Measurements from ENCODE around the gene ZNF107. TPM values are rescaled to one million over a fixed set of nuclear protein-coding genes. Genes with fewer than 3 reads are reported as not detected.

ZNF107 gene
- total RNA-seq, 1 experiment from 2014 or later = 24.7 TPM

DNA sequence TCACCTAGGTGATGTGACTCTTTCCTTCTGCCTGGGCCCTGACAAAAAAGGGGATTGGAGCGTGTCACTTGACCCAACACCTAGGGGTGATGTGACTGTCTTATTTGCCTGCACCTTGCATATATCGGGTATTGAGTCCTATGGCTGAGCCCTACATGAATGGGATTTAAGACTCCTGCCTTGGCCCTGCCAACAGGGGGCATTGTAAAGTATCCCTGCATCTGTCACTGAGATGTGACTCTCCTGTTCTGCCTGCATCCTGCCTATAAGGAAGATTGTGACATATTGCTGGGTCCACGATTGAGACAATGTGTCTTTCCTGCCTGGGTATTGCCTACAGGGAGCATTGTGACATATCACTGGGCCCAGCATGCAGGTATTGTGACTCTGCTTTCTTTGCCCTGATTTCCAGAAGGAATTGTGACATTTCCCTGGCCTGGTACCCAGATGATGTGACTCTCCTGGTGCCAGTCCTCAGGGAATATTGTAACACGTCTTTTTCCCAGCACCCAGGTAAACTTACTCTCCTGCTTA is 14.2 kb upstream of the ZNF107 start:
- no peaks in the 10 kb centered on the region for H3K79me2 ChIP-seq (ENCODE audit: insufficient read depth, low read length)
- H3K4me2 ChIP-seq (ENCODE audit: insufficient read depth, insufficient read length, low read length) = no peak overlapping the region
- no peak overlapping the region for H4K5ac ChIP-seq (ENCODE audit: insufficient read length, low read depth, low read length)
- no peak overlapping the region for H3K18ac ChIP-seq (ENCODE audit: insufficient read length, low read depth, low read length)
- no peak overlapping the region for H2BK15ac ChIP-seq (ENCODE audit: low read depth, low read length)
- no peak overlapping the region for H3K27ac ChIP-seq (ENCODE audit: insufficient read length, low read depth, low read length)
- H3K4me3 Mint-ChIP-seq = no peak overlapping the region
- no peak overlapping the region for H3K14ac ChIP-seq (ENCODE audit: insufficient read depth, low read length)
- H2BK5ac ChIP-seq (ENCODE audit: insufficient read length, low read length) = no peak overlapping the region
- no peaks in the 10 kb centered on the region for H3K23me2 ChIP-seq (ENCODE audit: insufficient read length, low read depth, low read length, poor library complexity, severe bottlenecking)
- H3K27me3 Mint-ChIP-seq (ENCODE audit: low read depth) = peaks cover 2% of the 10 kb centered on the region; the same call in 1 of the 2 replicates
- H3K4me1 Mint-ChIP-seq = no peaks in the 10 kb centered on the region
- no peak overlapping the region for H3K23ac ChIP-seq (ENCODE audit: insufficient read length, low read depth, low read length)
- peaks cover 76% of the 10 kb centered on the region for H3K9me3 ChIP-seq (ENCODE audit: control insufficient read depth, low read depth, low read length)
- H3K9ac ChIP-seq (ENCODE audit: extremely low read depth, insufficient read length, low read length) = no peak overlapping the region
- no peak overlapping the region for H2AFZ ChIP-seq (ENCODE audit: low read length)
- H3T11ph ChIP-seq (ENCODE audit: low read length) = no peak overlapping the region
- no peak overlapping the region for H4K91ac ChIP-seq (ENCODE audit: insufficient read length, low read depth, low read length)
- H4K20me1 ChIP-seq (ENCODE audit: control insufficient read depth, insufficient read depth, insufficient read length) = no peaks in the 10 kb centered on the region
- no peak overlapping the region for H4K8ac ChIP-seq (replicated peaks; ENCODE audit: insufficient read length, low read depth, low read length)
- DNase-seq = no peak
- H2BK120ac ChIP-seq (ENCODE audit: low read depth, low read length, poor library complexity, severe bottlenecking) = no peak overlapping the region
- no peak overlapping the region; a peak in 1 of 7 replicates for H3K27ac Mint-ChIP-seq
- no peak overlapping the region for H2BK12ac ChIP-seq (ENCODE audit: insufficient read length, low read depth, low read length)
- peaks cover 8 to 37% (median 20%) of the 10 kb centered on the region in 3 experiments; a peak in 6 of 7 replicates for H3K36me3 Mint-ChIP-seq (ENCODE audit: insufficient read depth in 1 of 3, low read depth in 3 of 3)
- H2BK20ac ChIP-seq (ENCODE audit: low read depth, low read length, poor library complexity, severe bottlenecking) = no peak overlapping the region
- H3K4ac ChIP-seq (ENCODE audit: low read depth, low read length) = no peak overlapping the region
- H3K79me1 ChIP-seq (ENCODE audit: insufficient read depth, low read depth, low read length, poor library complexity, severe bottlenecking) = no peaks in the 10 kb centered on the region
- no peaks in the 10 kb centered on the region for H3K4me1 ChIP-seq (ENCODE audit: insufficient read depth, low read length)
- H3K27me3 ChIP-seq (ENCODE audit: insufficient read depth, low read length) = no peaks in the 10 kb centered on the region
- TF ChIP-seq, protein P1, sequence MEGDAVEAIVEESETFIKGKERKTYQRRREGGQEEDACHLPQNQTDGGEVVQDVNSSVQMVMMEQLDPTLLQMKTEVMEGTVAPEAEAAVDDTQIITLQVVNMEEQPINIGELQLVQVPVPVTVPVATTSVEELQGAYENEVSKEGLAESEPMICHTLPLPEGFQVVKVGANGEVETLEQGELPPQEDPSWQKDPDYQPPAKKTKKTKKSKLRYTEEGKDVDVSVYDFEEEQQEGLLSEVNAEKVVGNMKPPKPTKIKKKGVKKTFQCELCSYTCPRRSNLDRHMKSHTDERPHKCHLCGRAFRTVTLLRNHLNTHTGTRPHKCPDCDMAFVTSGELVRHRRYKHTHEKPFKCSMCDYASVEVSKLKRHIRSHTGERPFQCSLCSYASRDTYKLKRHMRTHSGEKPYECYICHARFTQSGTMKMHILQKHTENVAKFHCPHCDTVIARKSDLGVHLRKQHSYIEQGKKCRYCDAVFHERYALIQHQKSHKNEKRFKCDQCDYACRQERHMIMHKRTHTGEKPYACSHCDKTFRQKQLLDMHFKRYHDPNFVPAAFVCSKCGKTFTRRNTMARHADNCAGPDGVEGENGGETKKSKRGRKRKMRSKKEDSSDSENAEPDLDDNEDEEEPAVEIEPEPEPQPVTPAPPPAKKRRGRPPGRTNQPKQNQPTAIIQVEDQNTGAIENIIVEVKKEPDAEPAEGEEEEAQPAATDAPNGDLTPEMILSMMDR (conservative IDR thresholded peaks at IDR 0.05) = no peak
- H3K56ac ChIP-seq (ENCODE audit: insufficient read length, low read depth, low read length) = no peak overlapping the region
- H2AK5ac ChIP-seq (ENCODE audit: insufficient read length, low read length) = no peak overlapping the region
- WGBS (ENCODE audit: extremely low coverage, insufficient read length, low lambda C conversion rate) = no CpG with 5 or more reads among the region's 4 CpGs
- H3K9me3 Mint-ChIP-seq = peaks cover 80 to 81% of the 10 kb centered on the region in 2 experiments

Data from H9 (cell line).